GM21529 (cell line): Measurements from ENCODE around the gene RGS9.

Experiments
- ATAC-seq: cut with Tn5 transposase; IDR thresholded peaks from one replicate; pipeline ENCODE4 v1.9.1; 2021; ENCODE audit not compliant: unreplicated experiment

The RGS9 gene

DNA sequence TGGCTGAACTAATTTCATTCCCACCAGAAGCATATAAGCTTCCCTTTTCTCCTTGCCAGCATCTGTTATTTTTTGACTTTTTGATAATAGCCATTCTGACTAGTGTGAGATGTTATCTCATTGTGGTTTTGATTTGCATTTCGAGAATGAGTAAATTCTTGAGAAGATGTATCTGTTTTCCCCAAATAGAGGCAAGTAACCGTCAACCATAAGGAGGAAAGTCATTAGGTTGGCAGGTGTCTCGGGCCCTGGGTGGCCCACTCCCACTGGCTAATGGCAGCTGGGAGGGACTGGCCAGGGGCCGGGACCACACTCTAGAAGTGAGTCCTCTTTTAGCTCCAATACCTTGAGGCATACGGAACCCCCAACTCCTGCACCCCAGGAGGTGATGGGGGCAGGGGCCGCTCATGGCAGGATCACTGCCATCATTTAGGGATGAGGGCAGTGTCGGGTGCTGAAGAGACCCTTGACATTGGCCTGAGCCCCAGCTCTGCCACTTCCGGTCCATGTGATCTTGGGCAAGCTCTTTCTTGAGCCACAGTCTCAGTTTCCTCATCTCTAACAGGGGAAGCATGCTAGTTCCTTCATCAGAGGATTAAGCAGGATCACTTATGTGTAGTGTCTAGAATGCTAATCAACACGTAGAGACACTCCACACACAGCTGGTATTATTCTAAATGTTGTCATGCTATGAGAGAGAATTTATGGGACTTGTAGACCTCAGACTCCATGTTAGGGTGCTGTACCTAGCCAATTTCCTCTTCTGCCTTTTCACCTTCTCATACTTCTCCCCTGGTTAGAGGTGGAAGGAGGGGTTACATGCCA is 44.3 kb downstream of the RGS9 start:
- ATAC-seq, result peak; percentile 62

DNA sequence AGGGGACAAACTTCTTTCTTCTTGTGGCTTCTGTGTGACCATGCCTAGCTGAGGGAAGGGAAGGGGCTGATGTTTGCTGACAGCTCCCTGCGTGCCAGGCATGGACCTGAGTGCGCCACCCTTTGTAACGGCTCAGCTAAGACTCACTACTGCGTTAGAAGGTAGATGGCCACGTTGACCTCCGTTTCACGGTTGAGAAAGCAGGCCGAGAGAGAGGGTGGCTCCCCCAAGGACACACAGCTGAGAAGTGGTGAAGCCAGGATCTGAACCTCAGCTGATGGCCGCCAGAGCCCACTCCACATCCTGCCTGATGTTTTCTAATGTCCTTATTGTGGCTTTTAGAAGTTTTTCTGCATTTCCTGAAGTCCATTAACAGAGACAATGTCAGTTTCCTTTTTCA is 45.1 kb downstream of the RGS9 start:
- peak; percentile 41 for ATAC-seq

DNA sequence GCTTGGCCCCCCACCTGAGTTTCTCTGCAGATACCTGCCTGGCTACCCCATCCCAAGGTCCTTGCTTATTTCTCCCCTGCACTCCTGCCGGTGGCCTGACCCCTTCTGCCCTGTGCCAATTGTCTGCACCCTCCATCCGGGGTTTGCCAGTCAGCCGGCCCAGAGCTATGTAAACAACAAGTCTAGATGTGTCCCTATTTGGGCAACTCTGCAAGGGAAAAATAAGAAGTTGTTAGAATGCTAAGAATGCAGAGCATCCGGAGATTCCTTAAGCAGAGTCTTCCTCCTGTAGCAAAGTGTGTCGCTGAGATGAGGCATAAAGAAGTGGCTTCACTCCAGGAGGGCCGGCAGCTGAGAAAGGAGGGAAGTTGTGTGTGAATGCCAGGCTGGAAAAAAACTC is 46.6 kb downstream of the RGS9 start:
- no peak for ATAC-seq

DNA sequence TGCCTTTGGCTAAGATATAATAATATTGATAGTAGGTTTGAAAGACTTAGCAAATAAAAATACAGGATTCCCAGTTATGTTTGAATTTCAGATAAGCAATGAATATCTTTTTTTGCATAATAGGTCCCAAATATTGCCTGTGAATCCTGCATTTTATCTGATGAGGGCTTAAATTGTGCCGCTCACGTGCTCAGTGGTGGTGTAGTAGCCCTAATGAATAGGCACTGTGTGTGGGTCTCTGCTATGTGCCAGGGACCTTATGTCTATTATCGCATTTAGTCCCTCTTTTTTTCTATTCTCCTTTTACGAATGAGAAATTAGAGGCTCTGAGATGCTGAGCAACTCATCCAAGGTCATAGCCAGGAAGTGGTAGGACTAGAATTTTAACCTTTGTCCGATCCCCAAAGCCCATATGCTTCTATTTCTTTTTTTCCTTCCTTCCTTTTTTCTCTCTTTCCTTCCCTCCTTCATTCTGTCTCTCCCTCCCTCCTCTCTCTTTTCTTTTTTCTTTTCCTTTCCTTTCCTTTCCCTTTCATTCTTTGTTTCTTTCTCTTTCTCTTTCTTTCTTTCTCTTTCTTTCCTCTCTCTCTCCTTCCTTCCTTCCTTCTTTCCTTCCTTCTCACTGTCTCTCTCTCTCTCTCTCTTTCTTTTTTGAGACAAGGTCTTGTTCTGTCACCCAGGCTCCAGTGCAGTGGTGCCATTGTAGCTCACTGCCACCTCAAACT is 47.2 kb downstream of the RGS9 start:
- no peak for ATAC-seq

DNA sequence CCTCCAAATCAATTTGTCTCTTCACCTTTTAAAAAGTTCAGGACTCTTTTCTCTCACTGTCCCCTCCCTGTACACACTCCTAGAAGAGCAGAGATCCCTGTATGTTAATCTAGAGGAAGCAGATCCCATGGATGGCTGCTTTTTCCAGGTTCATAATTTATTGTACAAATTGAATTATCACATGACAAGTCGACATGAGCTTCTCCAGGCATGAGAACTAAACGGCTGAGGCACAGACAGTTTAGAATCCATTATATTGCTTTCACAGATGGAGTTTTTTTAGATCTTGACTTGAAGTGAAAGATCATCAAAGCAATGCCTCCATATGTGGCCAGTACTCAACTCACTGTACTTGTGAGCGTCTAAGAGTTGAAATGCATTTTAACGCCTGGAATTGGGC is 47.9 kb downstream of the RGS9 start:
- no peak for ATAC-seq

DNA sequence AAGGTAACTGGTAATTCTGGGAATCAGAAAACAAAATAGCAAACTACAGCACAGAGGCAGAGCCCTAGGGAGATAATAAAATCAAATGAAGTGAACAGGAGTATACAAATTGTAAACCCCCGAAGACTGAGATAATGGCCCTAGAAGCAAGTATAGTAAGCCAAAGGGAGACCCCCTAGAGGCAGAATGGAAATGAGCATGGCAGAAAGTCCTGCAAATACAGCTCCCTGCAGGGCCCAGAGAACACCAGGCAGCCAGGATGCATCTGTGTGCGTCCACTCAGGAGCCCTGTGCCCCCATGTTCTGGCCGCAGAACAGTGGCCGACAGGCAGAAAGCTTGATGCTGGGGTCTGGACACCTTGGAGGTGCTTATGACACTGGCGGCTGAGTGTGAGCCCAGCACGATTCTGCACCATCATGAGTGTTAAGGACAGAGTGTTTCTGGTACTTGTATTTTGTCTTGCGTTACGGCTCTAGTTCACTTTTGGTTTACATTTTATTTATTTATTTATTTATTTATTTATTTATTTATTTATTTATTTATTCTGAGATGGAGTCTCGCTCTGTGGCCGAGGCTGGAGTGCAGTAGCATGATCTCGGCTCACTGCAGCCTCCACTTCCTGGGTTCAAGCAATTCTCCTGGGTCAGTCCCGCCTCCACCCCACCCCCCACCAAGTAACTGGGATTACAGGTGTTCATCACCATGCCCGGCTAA is 48.7 kb downstream of the RGS9 start:
- no peak for ATAC-seq

DNA sequence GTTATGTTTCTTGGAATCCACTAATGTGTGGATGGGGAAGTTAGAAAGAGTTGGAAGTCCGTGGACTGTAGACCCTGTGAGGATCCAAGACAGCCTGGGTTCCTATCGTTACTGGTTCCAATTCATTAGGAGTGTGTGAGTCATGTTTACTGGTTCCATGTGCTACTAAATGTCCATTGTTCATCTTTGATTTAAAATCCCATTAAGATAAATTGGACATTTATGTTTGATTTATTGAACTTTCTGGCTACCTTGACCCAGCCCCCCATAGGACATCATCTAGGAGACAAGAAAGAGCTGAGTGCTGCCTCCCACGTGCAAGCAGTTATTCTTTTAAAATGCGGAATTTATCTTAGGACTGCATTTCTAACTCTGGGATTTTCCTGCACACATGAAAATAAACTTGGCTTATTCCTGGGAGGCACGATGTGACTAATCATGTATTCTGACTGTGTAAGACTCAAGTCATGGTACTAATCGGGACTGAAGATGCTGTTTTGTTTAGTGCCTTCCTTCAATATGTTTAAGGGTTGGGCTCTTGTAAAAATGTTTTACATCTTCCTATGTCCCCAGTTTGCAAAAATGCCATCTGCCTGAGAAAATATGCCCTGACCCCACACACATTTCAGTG is 53.4 kb downstream of the RGS9 start:
- ATAC-seq, result no peak

DNA sequence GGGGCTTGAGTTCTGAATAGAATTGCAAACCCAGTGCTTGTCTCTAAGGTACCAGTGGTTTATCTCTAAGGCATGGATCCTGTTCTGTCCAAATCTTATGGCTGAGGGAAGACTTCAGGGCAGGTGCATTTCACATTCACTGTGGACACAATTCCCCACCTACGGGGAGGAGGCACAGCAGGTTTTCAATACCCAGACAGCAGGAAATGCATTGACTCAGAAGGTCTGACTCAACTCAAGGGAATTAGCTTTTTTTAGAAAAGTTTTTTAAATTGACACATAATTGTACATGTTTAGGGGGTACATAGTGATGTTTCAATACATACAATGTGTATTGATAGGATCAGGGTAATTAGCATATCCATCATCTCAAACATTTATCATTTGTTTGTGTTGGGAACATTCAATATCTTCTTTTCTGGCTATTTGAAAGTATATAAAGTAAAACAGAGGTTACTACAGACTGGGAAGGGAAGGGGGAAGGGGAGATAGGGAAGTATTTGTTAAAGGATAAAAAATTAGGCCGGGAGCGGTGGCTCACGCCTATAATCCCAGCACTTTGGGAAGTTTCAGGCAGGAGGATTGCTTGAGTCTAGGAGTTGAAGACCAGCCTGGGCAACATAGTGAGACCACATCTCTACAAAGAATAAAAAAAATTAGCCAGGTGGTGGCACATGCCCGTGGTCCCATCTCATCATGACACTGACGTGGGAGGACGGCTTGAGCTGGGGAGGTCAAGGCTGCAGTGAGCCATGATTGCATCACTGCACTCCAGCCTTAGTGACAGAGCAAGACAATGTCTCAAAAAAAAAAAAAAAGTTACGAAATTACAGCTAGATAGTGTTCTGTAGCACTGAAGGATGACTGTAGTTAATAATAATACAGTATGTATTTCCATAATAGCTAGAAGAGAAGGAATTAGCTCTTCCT is 54.9 kb downstream of the RGS9 start:
- ATAC-seq, result no peak

DNA sequence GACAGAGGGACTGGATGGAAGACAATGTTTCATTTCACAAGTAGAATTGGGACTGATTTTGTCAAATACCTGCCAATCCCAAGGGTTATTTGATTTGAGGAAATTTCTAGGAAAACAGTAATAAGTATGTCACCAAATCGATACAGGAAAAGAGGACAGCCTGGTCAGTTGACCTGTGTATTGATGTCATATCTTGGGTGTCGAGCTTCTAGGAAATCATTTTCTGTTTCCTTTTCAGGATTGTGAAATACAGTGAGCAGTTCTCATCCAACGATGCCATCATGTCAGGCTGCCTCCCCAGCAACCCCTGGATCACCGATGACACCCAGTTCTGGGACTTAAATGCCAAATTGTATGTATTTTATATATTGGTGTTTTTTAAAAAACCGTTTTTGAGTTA is 56.1 kb downstream of the RGS9 start:
- ATAC-seq, result no peak

DNA sequence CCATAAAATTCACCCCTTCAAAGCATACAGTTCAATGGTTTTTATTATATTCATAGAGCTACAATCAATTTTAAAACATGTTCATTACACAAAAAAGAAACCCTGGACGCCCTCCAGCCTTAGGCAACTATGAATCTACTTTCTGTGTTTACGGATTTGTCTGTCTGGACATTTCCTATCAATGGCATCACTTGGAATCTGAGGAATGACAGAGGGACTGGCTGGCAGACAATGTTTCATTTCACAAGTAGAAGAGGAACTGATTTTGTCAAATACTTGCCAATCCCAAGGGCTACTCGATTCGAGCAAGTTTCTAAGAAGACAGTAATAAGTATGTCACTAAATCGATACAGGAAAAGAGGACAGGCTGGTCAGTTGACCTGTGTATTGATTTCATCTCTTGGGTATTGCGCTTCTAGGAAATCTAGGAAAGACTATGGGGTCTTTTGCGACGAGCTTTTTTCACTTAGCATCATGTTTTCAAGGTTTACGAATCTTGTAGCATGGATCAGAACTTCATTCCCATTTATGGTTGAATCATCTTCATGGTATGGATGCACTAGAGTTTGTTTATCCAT is 56.6 kb downstream of the RGS9 start:
- ATAC-seq, result no peak

DNA sequence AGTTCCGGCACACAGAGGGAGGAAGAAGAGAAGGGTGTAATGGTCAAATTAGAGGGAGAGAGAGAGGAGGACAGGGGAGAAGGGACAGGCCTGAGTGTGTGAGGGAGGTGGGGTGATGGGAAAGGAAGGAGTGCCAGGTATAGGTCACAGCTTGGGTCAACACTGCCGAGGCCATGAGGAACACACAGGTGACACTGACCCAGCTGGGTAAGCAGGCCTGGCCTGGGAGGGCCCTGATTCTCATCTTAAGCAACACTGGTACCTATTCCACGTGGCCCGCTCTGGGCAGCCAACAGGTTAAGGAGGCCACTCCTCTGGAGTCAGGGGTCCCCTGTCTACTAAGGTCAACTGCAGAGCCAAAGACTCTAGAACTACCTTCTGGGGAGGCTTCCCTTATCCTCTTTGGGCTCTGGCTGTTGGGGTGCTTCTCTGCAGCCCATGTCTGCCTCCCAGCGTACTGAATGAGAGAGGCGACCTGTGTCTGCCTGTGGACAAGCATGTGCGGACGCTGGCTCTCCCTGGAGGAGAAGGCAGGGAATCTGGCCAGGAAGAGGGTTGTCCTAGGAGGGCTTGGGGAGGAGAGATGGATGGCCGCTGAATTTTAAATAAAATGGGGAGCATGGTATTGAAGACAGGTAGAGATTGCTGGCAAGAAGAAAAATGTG is 57.6 kb downstream of the RGS9 start:
- ATAC-seq, result no peak

DNA sequence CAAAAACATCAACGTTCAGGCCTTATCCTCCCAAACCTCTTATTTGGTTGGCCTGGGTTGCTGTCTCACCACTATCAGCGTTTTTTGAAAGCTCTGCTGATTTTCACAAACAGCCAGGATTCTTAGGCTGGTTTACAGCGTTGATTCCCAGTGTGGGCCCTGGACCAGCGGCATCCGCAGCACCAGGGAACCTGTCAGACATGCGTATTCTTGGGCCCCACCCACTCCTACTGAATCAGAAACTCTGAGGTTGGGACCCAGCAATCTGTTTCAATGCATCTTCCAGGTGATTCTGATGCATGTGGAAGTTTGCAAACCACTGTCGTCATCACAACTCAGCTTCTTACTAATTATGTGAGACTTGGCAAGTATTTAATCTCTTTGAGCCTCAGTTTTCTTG is 58.5 kb downstream of the RGS9 start:
- ATAC-seq, result no peak

DNA sequence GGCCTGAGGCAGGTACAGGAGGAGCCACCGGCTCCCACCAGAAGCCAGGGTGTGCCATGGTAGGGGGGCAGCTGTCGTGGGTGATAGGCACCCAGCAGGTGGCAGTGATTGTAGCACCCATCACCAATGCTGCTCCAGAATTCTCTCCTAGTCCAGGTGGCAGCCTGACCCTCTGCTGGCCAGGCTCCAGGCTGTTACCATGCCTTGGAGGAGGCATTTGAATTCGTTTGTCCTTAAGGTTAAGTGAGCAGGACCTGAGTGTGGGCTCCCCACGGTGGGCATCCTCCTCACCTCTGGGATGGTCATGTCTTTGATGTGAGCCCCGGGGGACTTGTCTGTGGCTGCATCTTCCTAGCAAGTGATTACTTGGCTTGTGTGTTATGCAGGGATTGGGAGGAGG is 59.4 kb downstream of the RGS9 start:
- no peak for ATAC-seq

DNA sequence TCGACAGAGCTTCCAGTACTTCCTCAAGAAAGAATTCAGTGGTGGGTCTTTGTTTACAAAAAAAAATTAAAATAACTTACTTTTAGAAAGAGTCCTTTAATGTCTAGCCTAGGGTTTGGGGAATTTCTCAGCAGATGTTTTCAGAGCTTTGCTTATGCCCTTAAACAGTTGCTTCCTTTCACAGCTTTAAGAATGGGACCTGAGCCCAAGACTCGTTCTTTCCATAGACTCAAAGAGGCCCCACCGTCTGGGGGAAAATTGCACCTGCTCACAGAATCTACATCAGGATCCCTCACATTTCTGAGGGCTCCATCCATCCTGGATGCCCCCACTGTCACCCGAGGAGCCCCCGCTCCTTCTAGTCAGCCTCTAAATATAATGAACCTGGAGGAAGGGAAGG is 60.0 kb downstream of the RGS9 start:
- no peak for ATAC-seq

DNA sequence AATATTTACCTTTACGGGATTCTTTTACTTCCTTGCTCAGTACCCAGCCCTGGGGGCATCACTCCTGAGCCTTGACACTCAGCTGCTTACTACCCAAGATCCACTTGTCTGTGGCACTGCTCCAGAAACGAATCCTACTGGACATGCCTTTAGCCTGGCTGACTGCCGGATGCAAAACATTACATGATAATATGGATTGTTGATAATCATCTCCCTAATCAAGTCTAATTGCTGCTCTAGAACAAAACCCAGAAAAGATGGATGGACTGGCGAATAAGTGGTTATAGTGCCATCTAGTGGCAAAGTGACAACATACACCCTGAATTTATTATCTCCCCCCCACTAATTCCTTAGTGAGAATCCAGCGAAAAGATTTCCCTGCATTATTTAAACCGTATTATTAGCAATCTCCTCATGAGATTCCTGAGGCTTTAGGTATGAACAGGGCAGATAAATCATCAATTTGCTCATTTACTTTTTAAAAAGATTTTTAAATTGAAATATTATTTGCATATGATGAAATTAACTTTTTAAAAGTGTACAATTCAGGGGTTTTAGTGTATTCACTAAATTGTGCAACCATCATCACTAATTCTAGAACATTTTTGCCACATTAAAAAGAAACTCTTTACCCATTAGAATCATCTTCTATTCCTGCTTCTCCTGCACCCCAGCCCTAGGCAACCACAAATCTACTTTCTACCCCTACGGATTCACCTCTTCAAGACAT is 61.6 kb downstream of the RGS9 start:
- no peak for ATAC-seq

DNA sequence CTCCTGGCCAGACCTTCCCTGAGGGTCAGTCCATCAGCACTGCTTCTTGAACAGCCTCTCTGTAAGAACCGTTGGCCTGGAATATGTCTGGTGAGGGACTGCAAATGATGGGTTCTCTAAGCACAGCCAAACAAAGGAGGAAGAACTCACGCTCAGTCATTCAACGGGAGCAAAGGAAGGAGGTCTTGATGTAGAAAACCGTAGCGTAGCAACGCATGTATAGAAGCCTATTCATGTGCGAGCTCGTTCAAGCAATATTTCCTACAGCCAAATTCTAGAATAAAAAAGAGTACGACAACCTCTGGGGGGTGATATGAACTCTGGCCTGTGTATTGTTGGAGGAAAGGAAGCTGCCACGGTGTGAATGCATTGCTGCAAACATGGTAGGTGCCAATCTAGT is 64.2 kb downstream of the RGS9 start:
- no peak for ATAC-seq

DNA sequence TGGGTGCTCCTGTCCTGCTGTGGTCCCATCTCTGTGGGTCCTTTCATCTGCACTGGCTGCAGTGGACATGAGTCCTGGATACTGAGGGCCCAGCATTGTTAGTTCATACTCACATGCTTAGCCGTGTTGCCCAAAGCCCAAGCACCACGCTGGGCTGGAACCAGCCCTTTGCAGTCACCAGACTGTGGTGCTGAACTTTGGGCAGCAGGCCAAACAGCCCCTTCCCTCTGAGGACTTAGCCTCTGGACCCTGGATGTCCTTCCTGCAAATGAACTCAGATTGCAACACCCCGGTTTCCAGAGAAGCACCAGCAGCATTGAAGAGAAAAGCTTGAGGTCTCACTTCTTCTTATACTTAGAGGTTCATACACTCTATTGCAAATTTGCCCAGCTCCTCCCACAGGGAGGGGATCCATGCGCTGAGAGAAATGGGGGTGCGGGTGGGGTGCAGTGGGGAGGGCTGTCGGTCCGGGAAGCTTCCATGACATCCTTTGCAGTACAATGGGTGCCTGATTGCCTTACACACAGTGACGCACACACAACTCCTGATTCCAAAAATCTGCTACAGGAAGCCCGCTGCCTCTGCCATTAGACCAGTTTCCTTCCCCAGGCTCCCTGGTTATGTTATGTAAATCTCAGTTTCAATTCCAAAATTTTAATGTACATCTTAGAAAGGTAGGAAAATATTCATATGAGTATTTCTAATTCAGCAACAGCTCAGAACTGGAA is 65.8 kb downstream of the RGS9 start:
- ATAC-seq, result no peak

DNA sequence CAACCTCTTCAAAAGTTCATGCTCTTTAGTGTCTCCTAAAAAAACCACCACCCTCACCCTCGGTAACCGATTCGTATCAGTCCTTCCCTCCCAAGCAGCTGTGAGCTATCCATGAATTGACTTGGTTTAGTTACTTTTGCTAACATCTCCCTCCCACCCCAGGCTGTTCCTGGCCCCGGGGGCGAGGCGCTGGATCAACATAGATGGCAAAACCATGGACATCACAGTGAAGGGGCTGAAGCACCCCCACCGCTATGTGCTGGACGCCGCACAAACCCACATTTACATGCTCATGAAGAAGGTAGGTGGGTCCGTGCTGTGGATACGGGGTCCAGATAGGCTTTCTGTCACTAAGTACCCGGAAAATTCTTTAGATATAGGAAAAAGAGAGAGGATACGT is 66.8 kb downstream of the RGS9 start:
- no peak for ATAC-seq
